ENCODE results near the gene RGS7BP.

RGS7BP gene

DNA sequence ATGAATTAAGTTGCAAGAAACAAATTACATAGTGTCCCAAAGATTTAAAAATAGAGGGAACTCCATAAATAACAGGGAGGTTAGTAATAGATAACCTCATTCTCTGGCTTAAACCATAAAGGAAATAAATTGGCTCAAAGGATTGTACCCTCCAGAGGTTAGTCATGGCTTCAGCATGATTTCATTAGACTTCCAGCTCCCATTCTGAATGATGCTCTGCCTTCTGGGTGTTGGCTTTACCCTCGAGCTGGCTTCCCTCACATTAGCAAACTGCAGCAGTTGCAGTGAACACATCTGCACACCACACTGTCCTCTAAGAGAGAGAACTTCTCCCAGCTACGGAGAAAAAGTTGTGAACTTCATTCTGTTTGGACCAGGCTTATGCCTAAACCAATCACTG, 70.4 kb downstream of the RGS7BP start:
- no peak overlapping the region for H3K4me3 ChIP-seq (ENCODE audit: low read length)
- no peak for TF ChIP-seq CTCF (IDR thresholded peaks at IDR 0.05; ENCODE audit: insufficient read depth, low read depth, low read length, missing control alignments)
- DNase-seq (ENCODE audit: low read depth): no peak

- no peak for TF ChIP-seq CTCF (IDR thresholded peaks at IDR 0.05; ENCODE audit: insufficient read depth, low read depth, low read length, missing control alignments)
These were observed 79.8 kb downstream of the RGS7BP start for GRCh38 chr5:64585646-64586045.

GRCh38 chr5:64587370-64587769, 81.6 kb downstream of the RGS7BP start:
- DNase-seq (ENCODE audit: low read depth): no peak
- no peak for TF ChIP-seq CTCF (IDR thresholded peaks at IDR 0.05; ENCODE audit: insufficient read depth, low read depth, low read length, missing control alignments)
- H3K4me3 ChIP-seq (ENCODE audit: low read length): no peak overlapping the region

More at GRCh38 chr5:64585646-64586045, 79.8 kb downstream of the RGS7BP start:
- no peak for DNase-seq (ENCODE audit: low read depth)
- H3K4me3 ChIP-seq (ENCODE audit: low read length): no peak overlapping the region

GRCh38 chr5:64592730-64593341, 87.0 kb downstream of the RGS7BP start:
- no peak overlapping the region for H3K4me3 ChIP-seq (ENCODE audit: low read length)
- no peak for TF ChIP-seq CTCF (IDR thresholded peaks at IDR 0.05; ENCODE audit: insufficient read depth, low read depth, low read length, missing control alignments)
- DNase-seq (ENCODE audit: low read depth): no peak

GRCh38 chr5:64594025-64594424, 88.2 kb downstream of the RGS7BP start:
- H3K4me3 ChIP-seq (ENCODE audit: low read length): no peak overlapping the region
- DNase-seq (ENCODE audit: low read depth): no peak
- TF ChIP-seq CTCF (IDR thresholded peaks at IDR 0.05; ENCODE audit: insufficient read depth, low read depth, low read length, missing control alignments): no peak

- no peak for DNase-seq (ENCODE audit: low read depth)
- no peak for TF ChIP-seq CTCF (IDR thresholded peaks at IDR 0.05; ENCODE audit: insufficient read depth, low read depth, low read length, missing control alignments)
- no peak overlapping the region for H3K4me3 ChIP-seq (ENCODE audit: low read length)
These were observed 88.8 kb downstream of the RGS7BP start for GRCh38 chr5:64594601-64595000.
